ENCODE results near the gene RNF114.

DNA sequence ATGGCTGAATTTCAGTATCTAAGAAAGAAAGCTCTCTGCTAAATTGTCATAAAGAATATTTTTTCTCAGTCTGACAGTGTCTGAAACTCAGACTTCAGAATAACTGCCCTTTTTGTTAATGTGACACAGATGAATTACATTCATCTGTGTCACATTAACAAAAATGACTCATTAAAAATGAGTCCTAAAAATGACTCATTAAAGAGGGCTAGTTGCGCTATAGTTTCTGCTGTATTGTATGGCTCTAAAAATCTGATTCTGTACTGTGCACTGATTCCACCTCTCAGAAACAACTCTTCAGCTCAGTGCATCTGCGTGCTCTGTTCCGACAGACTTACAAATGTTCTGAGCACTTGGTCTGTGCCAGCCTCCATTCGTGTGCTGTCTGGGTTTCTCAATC, 15.0 kb downstream of the RNF114 start:
- no peak for TF ChIP-seq RAD21 (conservative IDR thresholded peaks at IDR 0.05)
- TF ChIP-seq SMC3 (conservative IDR thresholded peaks at IDR 0.05; ENCODE audit: poor library complexity): no peak
